HG03108 (cell line): ENCODE results near the gene NLGN1.

Experiments
- ATAC-seq: cut with Tn5 transposase; IDR thresholded peaks from one replicate; pipeline ENCODE4 v1.9.1; 2021; ENCODE audit warnings: moderate library complexity; ENCODE audit not compliant: unreplicated experiment

NLGN1 gene

GRCh38 chr3:174247687-174248152 is 850.2 kb downstream of the NLGN1 start:
- ATAC-seq, result no peak

- no peak for ATAC-seq
Measured at GRCh38 chr3:174251681-174252080, 854.1 kb downstream of the NLGN1 start.

- no peak for ATAC-seq
Measured at GRCh38 chr3:174253196-174253823, 855.8 kb downstream of the NLGN1 start.

GRCh38 chr3:174253940-174254339 is 856.4 kb downstream of the NLGN1 start:
- ATAC-seq, result no peak

- ATAC-seq, result no peak
Measured at GRCh38 chr3:174255454-174255853, 857.9 kb downstream of the NLGN1 start.

GRCh38 chr3:174266476-174266875 is 868.9 kb downstream of the NLGN1 start:
- no peak for ATAC-seq

GRCh38 chr3:174268061-174268460 is 870.5 kb downstream of the NLGN1 start:
- ATAC-seq, result no peak

GRCh38 chr3:174268586-174268985 is 871.0 kb downstream of the NLGN1 start:
- no peak for ATAC-seq

GRCh38 chr3:174270841-174271240 is 873.3 kb downstream of the NLGN1 start:
- no peak for ATAC-seq

GRCh38 chr3:174275336-174275735 is 877.8 kb downstream of the NLGN1 start:
- no peak for ATAC-seq

- no peak for ATAC-seq
Measured at GRCh38 chr3:174276826-174277225, 879.3 kb downstream of the NLGN1 start.

- ATAC-seq, result no peak
Measured at GRCh38 chr3:174278094-174278493, 880.5 kb downstream of the NLGN1 start.

- ATAC-seq, result no peak
Measured at GRCh38 chr3:174280186-174280585, 882.6 kb downstream of the NLGN1 start.

- ATAC-seq, result no peak
Measured at GRCh38 chr3:174285242-174285864, 887.8 kb downstream of the NLGN1 start.

- ATAC-seq, result no peak
Measured at GRCh38 chr3:174287705-174288104, 890.2 kb downstream of the NLGN1 start.

- no peak for ATAC-seq
Measured at GRCh38 chr3:174294616-174295015, 897.1 kb downstream of the NLGN1 start.

GRCh38 chr3:174295306-174296092 is 898.0 kb downstream of the NLGN1 start:
- ATAC-seq, result no peak

GRCh38 chr3:174302746-174303315 is 905.3 kb downstream of the NLGN1 start:
- no peak for ATAC-seq

GRCh38 chr3:174303907-174304560 is 906.5 kb downstream of the NLGN1 start:
- no peak for ATAC-seq

GRCh38 chr3:174308736-174309135 is 911.2 kb downstream of the NLGN1 start:
- ATAC-seq, result no peak

GRCh38 chr3:174310475-174310983 is 913.0 kb downstream of the NLGN1 start:
- no peak for ATAC-seq
